Medulla oblongata (tissue), 1 donor: ENCODE measurements around the gene DCAF6.
"Not testable (repeated sequence)": the region's sequence is repeated elsewhere in the genome, so short reads cannot be mapped to it uniquely, and the experiment has no call there.

Experiments
- DNase-seq: peaks from one replicate; pipeline ENCODE4 v3.0.0-alpha.2; 2015; ENCODE audit errors: extremely low spot score

The DCAF6 gene, protein sequence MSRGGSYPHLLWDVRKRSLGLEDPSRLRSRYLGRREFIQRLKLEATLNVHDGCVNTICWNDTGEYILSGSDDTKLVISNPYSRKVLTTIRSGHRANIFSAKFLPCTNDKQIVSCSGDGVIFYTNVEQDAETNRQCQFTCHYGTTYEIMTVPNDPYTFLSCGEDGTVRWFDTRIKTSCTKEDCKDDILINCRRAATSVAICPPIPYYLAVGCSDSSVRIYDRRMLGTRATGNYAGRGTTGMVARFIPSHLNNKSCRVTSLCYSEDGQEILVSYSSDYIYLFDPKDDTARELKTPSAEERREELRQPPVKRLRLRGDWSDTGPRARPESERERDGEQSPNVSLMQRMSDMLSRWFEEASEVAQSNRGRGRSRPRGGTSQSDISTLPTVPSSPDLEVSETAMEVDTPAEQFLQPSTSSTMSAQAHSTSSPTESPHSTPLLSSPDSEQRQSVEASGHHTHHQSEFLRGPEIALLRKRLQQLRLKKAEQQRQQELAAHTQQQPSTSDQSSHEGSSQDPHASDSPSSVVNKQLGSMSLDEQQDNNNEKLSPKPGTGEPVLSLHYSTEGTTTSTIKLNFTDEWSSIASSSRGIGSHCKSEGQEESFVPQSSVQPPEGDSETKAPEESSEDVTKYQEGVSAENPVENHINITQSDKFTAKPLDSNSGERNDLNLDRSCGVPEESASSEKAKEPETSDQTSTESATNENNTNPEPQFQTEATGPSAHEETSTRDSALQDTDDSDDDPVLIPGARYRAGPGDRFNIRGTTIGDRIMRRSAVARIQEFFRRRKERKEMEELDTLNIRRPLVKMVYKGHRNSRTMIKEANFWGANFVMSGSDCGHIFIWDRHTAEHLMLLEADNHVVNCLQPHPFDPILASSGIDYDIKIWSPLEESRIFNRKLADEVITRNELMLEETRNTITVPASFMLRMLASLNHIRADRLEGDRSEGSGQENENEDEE

DNA sequence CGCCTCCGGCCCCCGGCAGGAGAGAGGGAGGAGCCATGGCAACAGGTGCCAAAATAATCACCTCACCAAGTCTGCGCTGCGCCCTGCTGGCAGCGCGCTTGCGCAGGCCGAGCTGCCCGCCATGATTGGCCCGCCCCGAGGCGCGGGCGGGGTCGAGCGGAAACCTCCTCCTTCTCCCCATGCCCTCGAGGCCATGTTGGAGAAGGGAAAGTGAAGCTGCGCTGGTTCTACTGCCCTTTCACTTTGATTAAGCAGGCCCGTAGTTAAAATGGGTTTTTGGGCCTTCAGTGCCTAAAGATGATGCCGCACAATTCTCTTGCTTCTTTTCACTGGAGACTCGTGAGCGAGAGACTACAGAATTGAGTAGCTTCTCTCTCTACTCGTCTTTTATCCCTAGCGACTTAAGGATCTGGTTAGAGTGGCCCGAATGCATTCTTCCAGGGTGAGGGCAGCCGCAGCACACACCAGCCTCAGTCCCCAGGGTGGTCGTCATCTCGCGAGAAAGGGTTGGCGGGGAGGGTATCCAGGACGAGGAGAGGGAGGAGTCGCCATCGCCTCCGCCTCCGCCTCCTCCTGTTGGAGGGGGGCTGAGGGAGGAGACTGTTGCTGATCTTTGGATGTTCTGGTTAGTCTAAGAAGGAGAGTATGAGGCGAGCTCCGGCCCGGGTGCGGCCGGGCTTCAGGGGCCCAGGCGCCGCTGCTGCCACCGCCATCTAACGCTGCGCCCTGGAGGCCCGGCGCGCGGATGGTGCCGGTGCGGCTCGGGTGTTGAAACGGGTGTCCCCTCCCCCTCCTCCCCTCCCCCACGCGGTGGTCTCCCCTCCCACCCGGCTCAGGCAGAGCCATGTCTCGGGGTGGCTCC, at the start of gene DCAF6:
Gene DCAF6, plus strand, starts transcription at position 616 of the 862 bp plus-strand sequence. Its CDS starts 229 bp downstream, at position 845.
- DNase-seq = peak; percentile 99

DNA sequence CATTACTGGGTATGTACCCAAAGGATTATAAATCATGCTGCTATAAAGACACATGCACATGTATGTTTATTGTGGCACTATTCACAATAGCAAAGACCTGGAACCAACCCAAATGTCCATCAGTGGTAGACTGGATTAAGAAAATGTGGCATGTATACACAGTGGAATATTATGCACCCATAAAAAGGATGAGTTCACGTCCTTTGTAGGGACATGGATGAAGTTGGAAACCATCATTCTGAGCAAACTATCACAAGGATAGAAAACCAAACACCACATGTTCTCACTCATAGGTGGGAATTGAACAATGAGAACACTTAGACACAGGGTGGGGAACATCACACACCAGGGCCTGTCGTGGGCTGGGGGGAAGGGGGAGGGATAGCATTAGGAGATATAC, 49.3 kb upstream of the DCAF6 start:
- not testable (repeated sequence) for DNase-seq

DNA sequence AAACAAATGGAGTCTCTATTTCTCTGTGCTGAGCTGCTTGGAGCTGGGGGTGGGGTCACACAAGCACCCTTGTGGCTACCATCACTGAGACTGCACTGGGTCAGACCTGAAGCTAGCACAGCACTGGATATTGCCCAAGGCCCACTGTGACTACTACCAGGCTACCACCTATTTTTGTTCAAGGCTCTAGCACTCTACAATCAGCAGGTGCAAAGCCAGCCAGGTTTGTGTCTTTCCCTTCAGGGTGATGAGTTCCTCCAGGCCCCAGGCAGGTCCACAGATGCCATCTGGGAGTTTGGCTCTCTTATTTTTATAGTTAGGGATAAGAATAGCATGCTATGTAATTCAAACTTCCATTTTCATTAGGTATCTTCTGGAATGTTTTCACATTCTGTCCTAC, 46.1 kb upstream of the DCAF6 start:
- DNase-seq = no peak

DNA sequence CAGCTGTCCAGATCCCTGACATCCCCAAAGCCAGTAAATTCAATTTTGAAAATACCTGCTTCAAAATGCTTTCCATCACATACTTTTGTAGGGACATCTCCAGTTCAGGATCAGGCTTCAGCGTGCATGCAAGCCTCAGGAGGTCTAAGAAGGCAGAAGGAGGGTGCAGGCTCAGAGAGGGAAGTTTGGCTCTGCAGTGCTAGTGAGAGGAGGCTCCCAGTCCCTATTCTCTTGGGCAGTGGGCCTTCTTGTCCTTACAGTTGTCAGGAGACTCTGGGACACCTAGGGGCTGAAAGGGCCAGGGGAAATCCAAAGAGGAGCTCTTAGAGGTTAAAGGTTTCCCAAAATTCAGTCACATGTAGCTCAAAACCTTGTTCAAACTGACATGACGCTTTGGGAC, 42.7 kb upstream of the DCAF6 start:
- DNase-seq = no peak

DNA sequence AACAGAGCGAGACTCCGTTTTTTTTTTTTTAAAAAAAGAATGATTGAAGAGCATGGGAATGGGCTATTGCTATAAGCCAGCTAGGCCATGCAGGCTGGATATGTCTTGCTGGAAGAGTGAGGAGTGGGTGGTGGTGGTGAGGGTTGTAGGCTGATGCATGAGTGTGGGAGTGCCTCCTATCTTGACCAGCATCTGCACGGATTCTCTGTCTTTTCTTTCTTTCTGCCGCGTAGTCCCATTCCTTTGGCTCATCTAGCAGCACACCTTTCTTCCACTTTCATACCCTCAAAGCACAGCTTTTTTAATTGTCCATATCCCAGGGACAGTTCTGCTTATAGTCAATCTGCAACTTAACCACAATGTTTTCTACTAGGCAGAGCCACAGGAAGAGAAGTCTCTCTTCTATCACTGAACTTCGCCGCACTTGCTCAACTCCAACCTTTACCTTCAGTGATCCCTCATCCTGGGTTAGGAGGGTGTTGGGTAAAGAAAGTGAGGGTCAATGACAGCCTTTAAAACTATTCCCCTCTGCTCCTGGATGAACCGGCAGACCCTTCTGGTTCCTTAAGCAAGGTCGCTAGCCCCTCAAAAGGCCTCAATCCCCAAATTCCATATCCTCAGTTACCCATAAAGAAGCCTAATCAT, 37.8 kb upstream of the DCAF6 start:
- DNase-seq = no peak

DNA sequence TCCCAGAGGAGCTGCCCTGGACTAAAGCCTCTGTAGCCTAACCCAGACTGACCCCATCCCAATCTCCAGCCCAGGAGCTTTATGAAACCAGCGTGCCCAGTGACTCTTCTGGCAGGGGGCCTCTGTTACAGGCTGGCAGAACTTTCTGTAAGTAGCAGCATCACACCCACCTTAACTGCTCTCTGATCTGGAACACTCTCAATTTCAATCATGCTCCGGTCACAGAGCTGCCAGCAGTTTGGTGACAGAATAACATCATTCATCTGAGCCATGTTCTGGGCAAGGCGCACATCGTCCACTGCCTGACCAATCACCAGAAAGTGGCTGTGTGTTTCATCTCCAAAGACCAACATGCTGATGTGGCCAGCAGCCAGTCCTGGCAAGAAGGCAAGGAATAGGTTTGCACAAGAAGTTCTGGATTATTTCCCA, 37.2 kb upstream of the DCAF6 start:
- no peak for DNase-seq

DNA sequence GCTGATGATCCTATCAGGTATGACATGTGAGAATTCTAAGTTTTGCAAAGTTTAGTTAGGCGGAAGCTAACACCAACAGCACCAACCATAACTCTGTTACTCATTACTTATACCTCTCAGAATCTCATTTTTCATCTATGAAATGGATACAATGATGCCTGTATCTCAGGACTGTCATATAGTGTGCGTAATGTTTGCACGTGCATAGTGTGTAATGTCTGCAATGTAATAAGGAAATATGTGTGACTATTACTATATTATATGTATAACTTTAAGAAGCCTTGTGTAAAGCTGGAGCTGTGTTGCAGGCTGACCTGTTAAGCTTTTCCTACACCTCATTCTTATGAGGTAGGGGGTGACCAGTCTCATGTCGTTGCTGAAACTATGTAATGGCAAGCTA, 35.6 kb upstream of the DCAF6 start:
- no peak for DNase-seq

DNA sequence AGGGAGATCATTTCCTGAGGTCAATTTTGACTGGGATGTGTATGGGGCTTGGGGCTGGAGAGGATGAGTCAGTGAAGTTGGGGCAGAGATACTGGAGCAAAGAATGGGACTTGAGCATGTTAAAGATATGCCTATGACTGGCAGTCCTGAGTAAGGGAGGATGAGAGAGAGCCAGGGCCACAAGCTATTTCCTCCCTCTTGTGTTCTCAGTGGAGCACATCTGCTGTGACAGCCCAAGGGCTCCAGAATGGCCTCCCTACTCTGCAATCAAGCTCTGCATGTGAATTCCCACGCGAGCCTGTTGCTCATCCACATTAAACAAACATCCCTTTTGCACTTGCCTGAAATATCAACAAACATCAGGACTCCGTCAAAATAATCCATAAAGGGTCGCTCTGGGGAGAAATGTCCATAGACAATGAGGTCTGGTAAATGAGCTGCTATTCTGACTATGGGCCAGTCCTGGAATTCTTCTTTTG, 31.8 kb upstream of the DCAF6 start:
- no peak for DNase-seq

DNA sequence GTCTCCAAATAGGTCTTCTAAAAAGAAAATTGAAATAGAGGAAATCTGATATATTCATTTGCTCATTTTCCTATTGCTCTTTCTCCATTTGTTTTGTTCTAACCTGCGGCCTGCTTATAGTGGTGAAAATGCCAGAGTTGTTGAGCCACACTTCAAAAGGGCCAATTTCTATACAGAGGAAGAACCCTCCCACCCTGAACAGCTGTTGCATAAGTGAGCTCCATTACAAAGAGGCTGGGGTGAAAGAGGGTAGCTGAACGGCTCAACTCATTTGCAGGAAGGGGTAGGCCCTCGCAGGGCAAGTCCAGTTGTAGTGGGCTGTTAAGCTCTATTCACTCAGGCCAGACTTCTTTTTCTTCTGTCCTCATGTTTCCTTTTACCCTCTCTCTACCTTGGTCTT, 31.3 kb upstream of the DCAF6 start:
- no peak for DNase-seq

DNA sequence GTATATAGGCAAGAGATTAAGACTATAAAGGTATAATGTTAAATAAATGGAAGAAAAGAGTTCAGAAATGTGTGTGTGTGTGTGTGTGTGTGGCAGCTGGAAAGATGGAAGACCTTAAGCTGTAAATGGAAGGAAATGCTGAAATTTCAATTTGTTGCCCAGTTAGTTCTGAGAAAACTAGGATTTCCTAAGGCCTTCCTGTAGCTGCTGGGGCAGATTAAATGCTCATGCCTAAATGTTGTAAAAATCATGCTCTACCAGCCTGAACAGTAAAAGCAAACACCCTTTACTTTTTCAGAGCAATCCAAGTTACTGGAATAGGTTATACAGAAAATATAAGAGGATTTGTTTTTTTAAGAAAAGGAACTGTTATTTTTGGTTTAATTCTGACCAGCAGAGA, 30.8 kb upstream of the DCAF6 start:
- no peak for DNase-seq

DNA sequence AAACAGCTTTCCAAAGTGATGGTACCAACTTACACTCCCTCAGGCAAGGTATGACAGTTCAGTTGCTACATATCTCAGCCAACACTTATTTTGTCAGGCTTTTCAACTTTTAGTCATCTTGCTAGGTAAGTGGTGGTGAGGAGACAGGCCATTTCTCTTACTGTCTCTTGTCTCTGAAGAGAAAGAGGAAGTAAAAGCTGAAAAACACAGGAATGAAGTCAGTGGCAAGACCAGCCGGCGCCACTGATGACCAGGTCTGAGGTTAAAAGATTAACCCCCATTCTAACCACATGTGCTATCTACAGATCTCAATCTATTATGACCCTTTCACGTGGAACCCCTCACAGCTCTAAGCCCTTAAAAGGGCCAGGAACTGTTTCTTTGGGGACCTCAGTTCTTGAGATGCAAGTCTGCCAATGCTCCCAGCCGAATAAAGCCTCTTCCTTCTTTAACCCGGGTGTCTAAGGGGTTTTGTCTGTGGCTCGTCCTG, 26.7 kb upstream of the DCAF6 start:
- no peak for DNase-seq

DNA sequence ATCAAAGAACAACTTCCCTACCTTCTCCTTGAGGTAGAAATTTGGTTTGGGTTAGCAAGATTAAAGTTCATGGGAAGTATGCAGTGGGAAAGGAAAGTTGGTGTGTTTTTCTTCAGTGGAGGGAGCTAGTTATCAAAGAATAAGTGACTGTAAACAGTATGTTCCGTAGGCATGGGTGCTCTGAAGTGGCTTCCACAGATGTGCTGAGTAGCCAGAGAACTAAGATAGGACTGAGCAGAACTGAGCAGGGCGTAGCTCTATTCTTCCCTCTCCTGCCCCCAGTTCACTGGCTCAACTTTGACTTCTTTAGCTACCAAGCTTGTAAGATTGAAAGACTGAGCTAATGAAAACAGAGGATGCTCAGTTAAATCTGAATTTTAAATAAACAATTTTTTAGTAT, 26.0 kb upstream of the DCAF6 start:
- no peak for DNase-seq

DNA sequence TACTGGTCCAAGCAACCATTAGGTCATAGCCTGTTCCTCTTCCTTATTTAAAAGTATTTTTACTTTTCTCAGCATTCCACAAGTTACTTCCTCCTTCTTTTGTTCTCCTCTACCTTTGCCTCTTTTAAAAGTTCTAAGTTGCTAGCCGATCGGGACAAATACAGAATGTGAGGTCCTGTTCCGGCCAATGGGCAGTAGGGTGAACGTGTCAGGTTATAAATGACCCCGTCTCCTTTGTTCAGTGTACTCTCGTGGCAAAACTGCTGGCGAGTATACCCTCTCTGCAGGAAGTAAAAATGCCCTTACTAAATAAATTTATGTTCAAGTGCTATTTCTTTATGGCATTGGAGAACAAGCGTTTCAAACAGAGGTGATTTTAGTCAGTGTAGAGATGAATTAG, 25.1 kb upstream of the DCAF6 start:
- no peak for DNase-seq

DNA sequence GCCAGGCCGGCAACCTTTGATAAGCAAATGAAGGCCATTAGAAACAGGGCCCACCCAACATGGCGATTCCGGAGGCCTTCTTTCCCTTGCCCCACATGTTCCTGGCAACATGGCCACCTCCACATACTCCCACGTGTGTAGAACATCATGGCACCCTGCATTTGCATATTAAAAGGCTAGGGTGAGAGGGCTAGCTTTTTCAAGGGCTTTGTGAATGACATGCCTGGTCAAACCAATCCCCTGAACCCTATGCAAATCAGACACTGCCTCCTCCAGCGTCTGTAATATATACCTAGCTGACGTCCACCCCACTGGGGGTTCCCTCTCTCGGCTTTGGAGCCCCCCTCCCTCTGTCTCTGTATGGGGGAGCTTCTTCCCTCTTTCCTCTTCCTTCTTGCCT, 24.2 kb upstream of the DCAF6 start:
- no peak for DNase-seq

DNA sequence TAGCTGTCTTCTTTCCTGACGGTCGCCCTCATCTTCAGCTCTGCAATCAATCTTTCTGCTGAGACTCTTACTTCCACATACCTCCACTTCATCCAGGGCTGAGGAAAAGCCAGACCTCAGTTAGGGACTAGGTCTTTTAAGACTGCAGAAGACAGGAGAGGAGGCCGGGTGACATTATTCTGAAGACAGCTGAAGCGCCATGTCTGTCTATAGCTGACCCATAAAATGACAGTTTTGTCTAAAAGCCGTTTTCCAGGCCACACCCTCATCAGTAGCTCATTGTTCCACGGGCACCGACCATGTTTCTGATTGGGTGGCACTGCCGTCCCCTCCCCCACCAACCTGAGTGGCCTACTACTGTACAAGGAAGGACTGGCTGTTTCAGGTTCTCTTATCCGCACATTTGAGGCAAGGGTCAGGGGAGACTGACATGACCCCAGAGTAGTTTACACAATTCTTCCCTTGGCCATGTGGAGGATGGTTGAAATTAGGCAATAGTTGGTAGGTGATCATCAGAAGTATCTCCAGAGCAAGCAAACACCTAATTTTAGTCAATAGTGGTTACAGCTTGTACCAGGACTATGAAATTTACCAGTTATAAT, 22.5 kb upstream of the DCAF6 start, which contains the start of gene ADCY10:
Gene ADCY10, minus strand, starts transcription at position 240 of the 602 bp plus-strand sequence. CDS start 8,994 bp downstream, outside the sequence.
- DNase-seq = no peak

DNA sequence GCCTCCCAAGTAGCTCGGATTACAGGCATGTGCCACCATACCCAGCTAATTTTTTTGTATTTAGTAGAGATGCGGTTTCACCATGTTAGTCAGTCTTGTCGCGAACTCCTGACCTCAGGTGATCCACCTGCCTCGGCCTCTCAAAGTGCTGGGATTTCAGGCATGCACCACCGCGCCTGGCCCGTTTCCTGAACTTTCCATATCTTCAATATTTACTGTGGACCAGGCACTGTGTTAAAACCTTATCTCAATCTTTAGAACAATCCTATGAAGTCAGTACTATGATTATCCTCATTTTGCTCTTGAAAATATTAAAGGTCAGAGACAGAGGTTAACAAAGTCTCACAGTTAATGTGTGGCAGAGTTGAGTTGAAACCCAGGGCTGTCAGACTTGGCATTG, 20.9 kb upstream of the DCAF6 start:
- no peak for DNase-seq

DNA sequence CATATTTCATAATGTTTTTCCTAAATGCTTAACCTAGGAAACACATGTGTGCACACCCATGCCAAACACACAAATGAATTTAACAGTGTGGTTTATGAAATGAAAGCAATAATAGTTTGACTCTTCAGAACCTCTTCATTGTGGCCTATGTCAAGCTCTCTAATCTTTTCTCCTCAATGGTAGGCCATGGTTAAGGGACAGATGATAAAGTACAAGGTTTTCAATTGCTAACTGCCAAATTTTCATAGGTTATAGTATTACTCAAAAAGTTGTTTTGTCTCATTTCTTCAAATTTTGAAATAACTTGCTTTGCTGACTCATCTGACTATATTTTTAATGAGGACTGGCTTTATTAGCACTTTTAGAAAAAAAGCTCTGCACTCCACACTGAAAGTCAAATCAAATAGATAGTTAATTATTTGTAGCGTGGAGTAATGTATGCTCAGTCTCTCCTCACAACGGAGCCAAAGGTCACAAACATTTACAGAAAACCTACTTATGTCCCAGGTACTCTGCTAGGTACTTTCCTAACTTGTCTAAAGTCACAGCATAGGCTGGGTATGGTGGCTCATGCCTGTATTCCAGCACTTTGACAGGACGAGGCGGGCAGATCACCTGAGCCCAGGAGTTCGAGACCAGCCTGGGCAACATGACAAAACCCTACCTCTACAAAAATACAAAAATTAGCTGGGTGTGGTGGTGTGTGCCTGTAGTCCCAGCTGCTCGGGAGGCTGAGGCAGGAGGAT, 19.5 kb upstream of the DCAF6 start:
- DNase-seq = no peak

DNA sequence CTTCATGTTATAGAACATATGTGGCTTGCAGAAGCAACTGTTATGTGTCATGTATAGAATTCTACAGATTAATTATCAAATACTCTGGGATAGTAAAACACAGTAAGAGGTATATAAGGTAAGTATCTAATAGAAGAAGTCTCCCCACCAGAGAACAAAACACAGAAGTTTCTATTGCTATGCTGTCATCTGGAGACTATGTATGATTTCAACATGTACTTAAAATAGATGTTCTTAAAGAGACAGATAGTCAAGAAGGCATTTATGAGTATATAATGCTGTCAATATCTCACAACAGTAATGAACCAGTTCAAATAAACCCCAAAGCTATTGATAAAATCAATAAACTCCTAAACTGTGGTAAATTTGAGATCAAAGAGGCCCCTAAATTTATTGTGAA, 14.5 kb upstream of the DCAF6 start:
- DNase-seq = no peak

DNA sequence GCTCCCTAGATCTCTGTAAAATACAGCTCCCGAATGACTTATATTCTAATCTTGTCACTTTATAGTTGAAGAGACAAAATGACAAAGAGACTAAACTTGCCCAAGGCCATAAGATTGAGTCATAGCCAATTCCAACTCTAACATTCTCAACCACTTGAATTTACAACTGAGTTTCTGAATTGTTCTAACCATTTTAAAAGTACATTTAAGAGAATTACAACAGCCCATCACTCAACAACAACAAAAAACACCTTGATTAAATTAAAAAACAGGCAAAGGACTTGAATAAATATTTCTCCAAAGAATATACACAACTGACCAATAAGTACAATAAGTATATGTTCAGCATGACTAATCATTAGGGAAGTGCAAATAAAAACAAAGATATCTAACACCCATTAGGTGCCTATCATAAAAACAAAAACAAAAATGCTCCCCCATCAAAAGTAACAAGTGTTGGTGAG, 13.8 kb upstream of the DCAF6 start:
- no peak for DNase-seq
